ENCODE results near the gene MYOD1. TPM values are rescaled to one million over a fixed set of nuclear protein-coding genes. Genes with fewer than 3 reads are reported as not detected.

The MYOD1 gene
- total RNA-seq, 2 experiments from 2014 or later: not detected

GRCh38 chr11:17734986-17735817, 15.8 kb downstream of the MYOD1 start:
- H3K27me3 Mint-ChIP-seq: peaks cover 45% of the 10 kb centered on the region
- no peak overlapping the region for H3K27ac Mint-ChIP-seq
- H3K4me3 Mint-ChIP-seq: no peak overlapping the region
- H3K4me1 Mint-ChIP-seq: peaks cover 4% of the 10 kb centered on the region
- DNase-seq (peak; percentile 76), ATAC-seq (ENCODE audit: low read depth) (peak; percentile 64)
- H3K36me3 Mint-ChIP-seq: no peaks in the 10 kb centered on the region
- POLR2A ChIA-PET: interaction anchor here (0.6 kb wide), 1 partner anchor 93 kb away, joined by 3 read pairs; no protein-coding TSS in a partner anchor
- H3K9me3 Mint-ChIP-seq: no peaks in the 10 kb centered on the region

GRCh38 chr11:17735818-17736578, 16.6 kb downstream of the MYOD1 start:
- POLR2A ChIA-PET: no interaction called here
- no peak overlapping the region for H3K27ac Mint-ChIP-seq
- H3K4me1 Mint-ChIP-seq: peaks cover 2% of the 10 kb centered on the region
- ATAC-seq (ENCODE audit: low read depth): no peak
- H3K4me3 Mint-ChIP-seq: no peak overlapping the region
- H3K27me3 Mint-ChIP-seq: peaks cover 50% of the 10 kb centered on the region
- DNase-seq: no peak
- H3K9me3 Mint-ChIP-seq: no peaks in the 10 kb centered on the region
- H3K36me3 Mint-ChIP-seq: no peaks in the 10 kb centered on the region

- Mint-ChIP-seq H3K4me1 (peaks cover 2% of the 10 kb centered on the region), H3K9me3 (no peaks in the 10 kb centered on the region), H3K36me3 (no peaks in the 10 kb centered on the region), H3K27me3 (peaks cover 50% of the 10 kb centered on the region), H3K27ac (peak overlapping the region; percentile 15), H3K4me3 (no peak overlapping the region)
- ATAC-seq (ENCODE audit: low read depth): no peak
- POLR2A ChIA-PET: no interaction called here
- no peak for DNase-seq
These were observed 17.2 kb downstream of the MYOD1 start for GRCh38 chr11:17736579-17736893.

- no peaks in the 10 kb centered on the region for H3K9me3 Mint-ChIP-seq
- H3K4me3 Mint-ChIP-seq: no peak overlapping the region
- H3K27ac Mint-ChIP-seq: no peak overlapping the region
- no peak for ATAC-seq (ENCODE audit: low read depth)
- peaks cover 50% of the 10 kb centered on the region for H3K27me3 Mint-ChIP-seq
- DNase-seq: no peak
- POLR2A ChIA-PET: no interaction called here
- H3K36me3 Mint-ChIP-seq: no peaks in the 10 kb centered on the region
- H3K4me1 Mint-ChIP-seq: peaks cover 2% of the 10 kb centered on the region
These were observed 17.8 kb downstream of the MYOD1 start for GRCh38 chr11:17736930-17737817.

- ATAC-seq (ENCODE audit: low read depth) (no peak), DNase-seq (no peak)
- peaks cover 2% of the 10 kb centered on the region for H3K4me1 Mint-ChIP-seq
- H3K36me3 Mint-ChIP-seq: no peaks in the 10 kb centered on the region
- no peak overlapping the region for H3K27ac Mint-ChIP-seq
- peaks cover 38% of the 10 kb centered on the region for H3K27me3 Mint-ChIP-seq
- no peak overlapping the region for H3K4me3 Mint-ChIP-seq
- no peaks in the 10 kb centered on the region for H3K9me3 Mint-ChIP-seq
- POLR2A ChIA-PET: no interaction called here
These were observed 19.0 kb downstream of the MYOD1 start for GRCh38 chr11:17738151-17738973.

- no peaks in the 10 kb centered on the region for H3K4me1 Mint-ChIP-seq
- ATAC-seq (ENCODE audit: low read depth) (no peak), DNase-seq (no peak)
- POLR2A ChIA-PET: no interaction called here
- no peaks in the 10 kb centered on the region for H3K9me3 Mint-ChIP-seq
- H3K27ac Mint-ChIP-seq: no peak overlapping the region
- H3K4me3 Mint-ChIP-seq: no peak overlapping the region
- H3K36me3 Mint-ChIP-seq: no peaks in the 10 kb centered on the region
- peaks cover 32% of the 10 kb centered on the region for H3K27me3 Mint-ChIP-seq
These were observed 20.6 kb downstream of the MYOD1 start for GRCh38 chr11:17739945-17740338.

- no peaks in the 10 kb centered on the region for H3K36me3 Mint-ChIP-seq
- DNase-seq: no peak
- ATAC-seq (ENCODE audit: low read depth): no peak
- no peak overlapping the region for H3K27ac Mint-ChIP-seq
- no peak overlapping the region for H3K4me3 Mint-ChIP-seq
- no peaks in the 10 kb centered on the region for H3K4me1 Mint-ChIP-seq
- no peaks in the 10 kb centered on the region for H3K9me3 Mint-ChIP-seq
- POLR2A ChIA-PET: no interaction called here
- H3K27me3 Mint-ChIP-seq: peaks cover 32% of the 10 kb centered on the region
These were observed 21.4 kb downstream of the MYOD1 start for GRCh38 chr11:17740649-17741235.

GRCh38 chr11:17741487-17741886, 22.1 kb downstream of the MYOD1 start:
- Mint-ChIP-seq H3K27ac (no peak overlapping the region), H3K4me1 (no peaks in the 10 kb centered on the region), H3K4me3 (no peak overlapping the region), H3K36me3 (no peaks in the 10 kb centered on the region), H3K27me3 (peaks cover 28% of the 10 kb centered on the region), H3K9me3 (no peaks in the 10 kb centered on the region)
- POLR2A ChIA-PET: no interaction called here
- ATAC-seq (ENCODE audit: low read depth) (no peak), DNase-seq (no peak)

- POLR2A ChIA-PET: no interaction called here
- Mint-ChIP-seq H3K4me1 (no peaks in the 10 kb centered on the region), H3K4me3 (no peak overlapping the region), H3K36me3 (no peaks in the 10 kb centered on the region), H3K27ac (no peak overlapping the region), H3K9me3 (no peaks in the 10 kb centered on the region), H3K27me3 (peaks cover 23% of the 10 kb centered on the region)
- DNase-seq (no peak), ATAC-seq (ENCODE audit: low read depth) (no peak)
These were observed 22.6 kb downstream of the MYOD1 start for GRCh38 chr11:17742019-17742418.

GRCh38 chr11:17743026-17743807, 23.8 kb downstream of the MYOD1 start:
- ATAC-seq (ENCODE audit: low read depth) (no peak), DNase-seq (no peak)
- H3K27ac Mint-ChIP-seq: no peak overlapping the region
- H3K36me3 Mint-ChIP-seq: no peaks in the 10 kb centered on the region
- POLR2A ChIA-PET: no interaction called here
- H3K9me3 Mint-ChIP-seq: no peaks in the 10 kb centered on the region
- H3K4me1 Mint-ChIP-seq: no peaks in the 10 kb centered on the region
- H3K4me3 Mint-ChIP-seq: no peak overlapping the region
- peaks cover 12% of the 10 kb centered on the region for H3K27me3 Mint-ChIP-seq

GRCh38 chr11:17743808-17744119, 24.4 kb downstream of the MYOD1 start:
- ATAC-seq (ENCODE audit: low read depth) (no peak), DNase-seq (no peak)
- POLR2A ChIA-PET: no interaction called here
- Mint-ChIP-seq H3K36me3 (no peaks in the 10 kb centered on the region), H3K27me3 (peaks cover 8% of the 10 kb centered on the region), H3K27ac (no peak overlapping the region), H3K4me1 (no peaks in the 10 kb centered on the region), H3K4me3 (no peak overlapping the region), H3K9me3 (no peaks in the 10 kb centered on the region)
